Bronchial epithelial cell (primary cell): ENCODE data around the gene VGLL4. TPM values are rescaled to one million over a fixed set of nuclear protein-coding genes. Genes with fewer than 3 reads are reported as not detected.
"Not testable (repeated sequence)": the region's sequence is repeated elsewhere in the genome, so short reads cannot be mapped to it uniquely, and the experiment has no call there.

Experiments
- DNase-seq: peaks from one replicate; pipeline ENCODE4 v3.0.0-alpha.2; 2010; ENCODE audit warnings: low read depth
- FAIRE-seq: peaks from 2 replicates; lab custom pipeline; 2011; peaks lifted over from hg19 to GRCh38; lab: Jason Lieb, UNC
- H3K27me3 ChIP-seq: 2 replicates; pipeline ENCODE4 v1.5.1; 2011; ENCODE audit warnings: low read length; ENCODE audit not compliant: control insufficient read depth, insufficient read depth
- H3K36me3 ChIP-seq: 2 replicates; pipeline ENCODE4 v1.5.1; 2011; ENCODE audit warnings: low read length; ENCODE audit not compliant: control insufficient read depth, insufficient read depth
- H3K4me3 ChIP-seq: 2 replicates; pipeline ENCODE4 v1.5.1; 2011; ENCODE audit warnings: mild to moderate bottlenecking, low read depth, low read length, control low read depth
- total RNA-seq: library from RNA; depleted of rRNA; stranded (reverse); fragments of >200 nt; gene quantifications from 2 replicates; pipeline ENCODE4 v1.2.1, GENCODE V29; 2014
- TF ChIP-seq, protein P1 (sequence below): IDR thresholded peaks from 2 replicates; pipeline ENCODE4 v1.5.1; 2011; ENCODE audit warnings: mild to moderate bottlenecking, moderate library complexity, low read length, control low read depth, inconsistent platforms; ENCODE audit not compliant: insufficient read depth, severe bottlenecking

The VGLL4 gene
- total RNA-seq, 1 donor from 2014 or later, result 32.6 TPM

DNA sequence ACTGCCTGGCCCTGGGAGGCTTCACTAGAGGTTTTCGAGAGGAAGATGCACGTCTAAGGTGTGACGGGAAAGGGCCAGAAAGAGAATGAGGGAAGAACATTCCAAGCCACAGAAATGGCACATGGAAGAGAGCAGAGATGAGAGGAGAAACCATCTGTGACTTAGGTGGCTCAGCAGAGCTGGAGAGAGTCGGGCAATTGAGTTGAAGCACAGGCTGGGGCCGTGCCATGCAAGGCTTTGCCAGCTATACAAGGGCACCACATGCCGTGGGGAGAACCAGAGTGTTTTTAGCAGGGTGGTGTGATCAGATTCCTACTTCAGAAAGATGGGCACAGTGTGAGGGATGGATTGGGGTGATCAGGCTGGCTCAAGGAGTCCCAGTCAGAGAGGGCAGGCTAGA lies 126.1 kb downstream of the VGLL4 start:
- DNase-seq, result no peak
- TF ChIP-seq, protein P1, sequence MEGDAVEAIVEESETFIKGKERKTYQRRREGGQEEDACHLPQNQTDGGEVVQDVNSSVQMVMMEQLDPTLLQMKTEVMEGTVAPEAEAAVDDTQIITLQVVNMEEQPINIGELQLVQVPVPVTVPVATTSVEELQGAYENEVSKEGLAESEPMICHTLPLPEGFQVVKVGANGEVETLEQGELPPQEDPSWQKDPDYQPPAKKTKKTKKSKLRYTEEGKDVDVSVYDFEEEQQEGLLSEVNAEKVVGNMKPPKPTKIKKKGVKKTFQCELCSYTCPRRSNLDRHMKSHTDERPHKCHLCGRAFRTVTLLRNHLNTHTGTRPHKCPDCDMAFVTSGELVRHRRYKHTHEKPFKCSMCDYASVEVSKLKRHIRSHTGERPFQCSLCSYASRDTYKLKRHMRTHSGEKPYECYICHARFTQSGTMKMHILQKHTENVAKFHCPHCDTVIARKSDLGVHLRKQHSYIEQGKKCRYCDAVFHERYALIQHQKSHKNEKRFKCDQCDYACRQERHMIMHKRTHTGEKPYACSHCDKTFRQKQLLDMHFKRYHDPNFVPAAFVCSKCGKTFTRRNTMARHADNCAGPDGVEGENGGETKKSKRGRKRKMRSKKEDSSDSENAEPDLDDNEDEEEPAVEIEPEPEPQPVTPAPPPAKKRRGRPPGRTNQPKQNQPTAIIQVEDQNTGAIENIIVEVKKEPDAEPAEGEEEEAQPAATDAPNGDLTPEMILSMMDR, result no peak
- no peaks in the 10 kb centered on the region for H3K27me3 ChIP-seq
- no peak for FAIRE-seq
- no peaks in the 10 kb centered on the region for H3K36me3 ChIP-seq
- no peak overlapping the region for H3K4me3 ChIP-seq

DNA sequence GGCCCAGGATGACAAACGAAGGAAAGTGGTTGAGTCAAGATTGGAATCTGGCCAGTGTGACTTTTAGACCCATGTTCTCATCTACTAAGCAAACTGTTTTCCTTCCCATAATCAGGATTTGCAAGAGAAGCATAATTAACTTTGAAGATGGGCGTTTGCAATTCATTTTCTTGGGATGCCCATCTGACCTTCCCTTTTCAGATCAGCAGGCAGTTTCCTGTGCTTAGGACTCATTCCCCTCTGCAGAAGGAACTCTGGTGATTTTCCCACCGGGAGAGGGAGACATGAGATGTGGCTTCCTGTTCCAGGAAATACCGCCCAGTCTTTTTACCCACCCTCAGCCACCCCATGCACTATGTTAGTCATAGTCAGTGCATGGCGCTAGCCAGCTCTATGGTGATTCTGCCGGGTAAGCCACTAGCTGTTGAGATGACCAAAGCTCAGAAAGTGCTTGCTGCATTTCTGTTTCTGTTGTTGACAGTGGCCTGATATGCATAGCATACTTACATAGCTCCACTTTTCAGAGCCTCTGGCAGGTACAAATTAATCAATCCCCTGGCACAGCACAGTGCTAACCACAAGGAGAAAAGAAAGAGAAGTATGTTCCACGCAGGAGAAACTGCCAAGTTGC lies 129.4 kb downstream of the VGLL4 start:
- H3K27me3 ChIP-seq, result no peaks in the 10 kb centered on the region
- FAIRE-seq (no peak), DNase-seq (peak; percentile 63)
- peaks cover 1% of the 10 kb centered on the region for H3K36me3 ChIP-seq
- TF ChIP-seq, protein P1, result no peak
- H3K4me3 ChIP-seq, result no peak overlapping the region

DNA sequence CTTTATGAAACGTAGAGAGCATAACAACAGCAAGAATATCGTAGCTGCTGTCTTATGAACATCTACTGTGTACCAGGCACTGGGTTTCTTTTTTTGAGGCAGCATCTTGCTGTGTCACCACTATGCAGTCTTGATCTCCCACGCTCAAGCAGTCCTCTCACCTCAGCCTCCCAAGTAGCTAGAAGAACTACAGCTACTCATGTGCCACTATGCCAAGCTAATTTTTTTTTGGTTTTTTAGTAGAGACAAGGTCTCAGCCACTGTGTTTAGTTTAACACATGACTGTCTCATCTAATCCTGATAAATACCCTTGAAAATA lies 129.9 kb downstream of the VGLL4 start:
- no peak for DNase-seq
- TF ChIP-seq, protein P1, result no peak
- FAIRE-seq, result no peak
- no peak overlapping the region for H3K4me3 ChIP-seq
- H3K36me3 ChIP-seq, result peaks cover 1% of the 10 kb centered on the region
- H3K27me3 ChIP-seq, result no peaks in the 10 kb centered on the region

DNA sequence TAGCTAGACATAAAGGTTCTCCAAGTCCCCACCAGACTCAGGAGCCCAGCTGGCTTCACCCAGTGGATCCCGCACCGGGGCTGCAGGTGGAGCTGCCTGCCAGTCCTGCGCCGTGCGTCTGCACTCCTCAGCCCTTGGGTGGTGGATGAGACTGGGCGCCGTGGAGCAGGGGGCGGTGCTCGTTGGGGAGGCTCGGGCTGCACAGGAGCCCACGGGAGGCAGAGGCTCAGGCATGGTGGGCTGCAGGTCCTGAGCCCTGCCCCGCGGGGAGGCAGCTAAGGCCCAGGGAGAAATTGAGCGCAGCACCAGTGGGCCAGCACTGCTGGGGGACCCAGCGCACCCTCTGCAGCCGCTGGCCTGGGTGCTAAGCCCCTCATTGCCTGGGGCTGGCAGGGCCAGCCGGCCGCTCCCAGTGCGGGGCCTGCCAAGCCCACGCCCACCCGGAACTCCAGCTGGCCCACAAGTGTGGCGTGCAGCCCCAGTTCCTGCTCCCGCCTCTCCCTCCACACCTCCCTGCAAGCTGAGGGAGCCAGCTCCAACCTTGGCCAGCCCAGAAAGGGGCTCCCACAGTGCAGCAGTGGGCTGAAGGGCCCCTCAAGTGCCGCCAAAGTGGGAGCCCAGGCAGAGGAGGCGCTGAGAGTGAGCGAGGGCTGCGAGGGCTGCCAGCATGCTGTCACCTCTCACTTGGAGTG lies 130.4 kb downstream of the VGLL4 start:
- H3K27me3 ChIP-seq, H3K36me3 ChIP-seq, FAIRE-seq, H3K4me3 ChIP-seq, DNase-seq: not testable (repeated sequence)

DNA sequence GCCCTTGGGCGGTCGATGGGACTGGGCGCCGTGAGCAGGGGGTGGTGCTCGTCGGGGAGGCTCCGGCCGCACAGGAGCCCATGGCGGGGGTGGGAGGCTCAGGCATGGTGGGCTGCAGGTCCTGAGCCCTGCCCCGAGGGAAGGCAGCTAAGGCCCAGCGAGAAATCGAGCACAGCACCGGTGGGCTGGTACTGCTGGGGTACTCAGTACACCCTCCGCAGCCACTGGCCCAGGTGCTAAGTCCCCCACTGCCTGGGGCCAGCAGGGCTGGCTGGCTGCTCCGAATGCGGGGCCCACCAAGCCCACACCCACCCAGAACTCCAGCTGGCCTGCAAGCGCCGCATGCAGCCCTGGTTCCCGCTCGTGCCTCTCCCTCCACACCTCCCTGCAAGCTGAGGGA lies 132.1 kb downstream of the VGLL4 start:
- DNase-seq, FAIRE-seq, H3K27me3 ChIP-seq, H3K36me3 ChIP-seq, H3K4me3 ChIP-seq: not testable (repeated sequence)

DNA sequence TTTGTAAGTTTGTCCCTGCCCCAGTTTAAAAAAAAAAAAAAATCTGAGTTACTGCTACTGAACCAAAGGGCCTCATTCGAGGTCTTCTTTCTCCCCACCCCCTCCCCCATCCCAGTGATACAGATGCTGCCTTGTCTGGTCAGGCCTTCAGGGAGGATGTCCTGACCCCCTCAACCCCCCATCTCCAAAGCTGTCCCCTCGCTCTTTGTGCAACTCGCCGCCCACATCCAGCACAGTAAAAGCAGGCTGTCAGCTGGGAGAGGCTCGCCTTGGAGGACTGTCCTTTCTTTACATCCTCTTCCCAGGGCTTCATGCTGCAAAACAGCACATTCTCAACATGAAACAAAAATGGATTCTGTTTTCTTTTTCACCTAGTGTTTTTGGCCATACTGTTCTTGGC lies 133.4 kb downstream of the VGLL4 start:
- TF ChIP-seq, protein P1, result no peak
- DNase-seq (no peak), FAIRE-seq (no peak)
- H3K36me3 ChIP-seq, result peaks cover 1% of the 10 kb centered on the region
- no peaks in the 10 kb centered on the region for H3K27me3 ChIP-seq
- H3K4me3 ChIP-seq, result no peak overlapping the region

DNA sequence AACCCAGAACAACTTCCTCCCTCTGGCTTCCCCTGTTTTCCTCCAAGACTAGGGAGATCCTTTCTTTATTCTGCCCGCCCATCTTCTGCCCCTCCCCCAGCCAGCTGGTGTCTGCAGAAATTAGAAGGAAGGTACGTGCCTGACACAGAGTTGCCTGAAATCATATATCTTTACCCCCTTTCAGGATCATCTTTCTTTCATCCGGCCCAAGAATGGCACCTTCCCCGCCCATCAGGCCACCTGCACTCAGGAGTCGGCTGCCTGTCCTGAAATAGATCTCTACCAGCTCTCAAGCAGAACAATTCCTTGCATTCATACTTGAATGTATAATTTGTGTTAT lies 133.7 kb downstream of the VGLL4 start:
- Histone ChIP-seq H3K36me3 (peaks cover 1% of the 10 kb centered on the region), H3K4me3 (no peak overlapping the region), H3K27me3 (no peaks in the 10 kb centered on the region)
- FAIRE-seq (no peak), DNase-seq (no peak)
- TF ChIP-seq, protein P1, result no peak
